ENCODE measurements around the gene MAJIN.

DNA sequence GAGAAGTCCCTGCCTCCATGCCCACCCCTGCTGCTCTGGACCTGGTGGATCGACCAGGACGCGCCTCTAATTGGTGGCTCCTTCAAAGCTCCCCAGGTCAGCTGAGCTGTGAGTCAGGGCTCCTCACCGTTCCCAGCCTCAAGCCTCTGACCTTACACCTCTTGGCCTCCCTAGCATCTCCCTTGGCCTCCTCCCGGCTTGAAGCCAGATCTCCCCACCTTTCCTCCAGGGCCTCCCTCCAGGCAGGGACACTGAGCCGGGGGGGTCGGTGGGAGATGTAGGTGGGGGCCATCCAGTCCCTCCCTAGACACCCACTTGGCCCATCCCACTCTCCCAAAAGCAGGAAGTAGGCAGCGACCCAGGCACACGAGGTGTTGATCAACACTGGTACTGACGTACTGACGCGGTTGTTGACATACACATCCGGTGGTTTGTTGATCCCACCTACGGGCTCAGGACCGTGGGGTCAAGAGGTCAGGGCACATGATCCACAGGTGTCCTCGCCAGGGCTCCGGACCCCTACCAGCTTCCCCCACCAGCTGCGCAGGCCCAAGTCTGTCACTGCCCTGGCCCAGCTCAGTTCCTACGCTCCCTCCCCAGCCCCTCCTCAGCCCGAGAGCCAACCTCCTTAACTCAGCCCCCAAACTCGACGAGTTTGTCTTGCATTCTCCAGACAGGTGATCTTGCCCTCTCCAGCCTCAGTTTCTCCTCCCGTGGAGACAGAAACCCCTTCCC, 55.7 kb downstream of the MAJIN start:
- TF ChIP-seq POLR2A (IDR thresholded peaks at IDR 0.05; ENCODE audit: low read depth, low read length): no peak
- TF ChIP-seq POLR2AphosphoS5 (IDR thresholded peaks at IDR 0.05; ENCODE audit: low read depth, low read length): no peak
- no peak for TF ChIP-seq TAF1 (IDR thresholded peaks at IDR 0.05; ENCODE audit: borderline replicate concordance, low read depth, low read length)
